Measurements from ENCODE around the gene LAMA2. TPM values are rescaled to one million over a fixed set of nuclear protein-coding genes. Genes with fewer than 3 reads are reported as not detected.

Gene LAMA2
- total RNA-seq, 4 donors from 2014 or later = 15.1 to 27.3 (median 25.0) TPM

GRCh38 chr6:129508477-129509145 lies 625.7 kb downstream of the LAMA2 start:
- Histone ChIP-seq H3K9me3 (no peaks in the 10 kb centered on the region), H3K27ac (peak overlapping the region; percentile 24), H3K27me3 (no peaks in the 10 kb centered on the region), H3K4me1 (peaks cover 15% of the 10 kb centered on the region), H3K36me3 (peaks cover 5% of the 10 kb centered on the region), H3K4me3 (no peak overlapping the region)
- WGBS = 64% methylated on average over 4 of the region's 4 CpGs
- DNase-seq (ENCODE audit: low spot score in 2 of 2) = no peak
- no peak for TF ChIP-seq EP300 (IDR thresholded peaks at IDR 0.05)
- TF ChIP-seq, protein P1, sequence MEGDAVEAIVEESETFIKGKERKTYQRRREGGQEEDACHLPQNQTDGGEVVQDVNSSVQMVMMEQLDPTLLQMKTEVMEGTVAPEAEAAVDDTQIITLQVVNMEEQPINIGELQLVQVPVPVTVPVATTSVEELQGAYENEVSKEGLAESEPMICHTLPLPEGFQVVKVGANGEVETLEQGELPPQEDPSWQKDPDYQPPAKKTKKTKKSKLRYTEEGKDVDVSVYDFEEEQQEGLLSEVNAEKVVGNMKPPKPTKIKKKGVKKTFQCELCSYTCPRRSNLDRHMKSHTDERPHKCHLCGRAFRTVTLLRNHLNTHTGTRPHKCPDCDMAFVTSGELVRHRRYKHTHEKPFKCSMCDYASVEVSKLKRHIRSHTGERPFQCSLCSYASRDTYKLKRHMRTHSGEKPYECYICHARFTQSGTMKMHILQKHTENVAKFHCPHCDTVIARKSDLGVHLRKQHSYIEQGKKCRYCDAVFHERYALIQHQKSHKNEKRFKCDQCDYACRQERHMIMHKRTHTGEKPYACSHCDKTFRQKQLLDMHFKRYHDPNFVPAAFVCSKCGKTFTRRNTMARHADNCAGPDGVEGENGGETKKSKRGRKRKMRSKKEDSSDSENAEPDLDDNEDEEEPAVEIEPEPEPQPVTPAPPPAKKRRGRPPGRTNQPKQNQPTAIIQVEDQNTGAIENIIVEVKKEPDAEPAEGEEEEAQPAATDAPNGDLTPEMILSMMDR (IDR thresholded peaks at IDR 0.05) = no peak

GRCh38 chr6:129510950-129511349 lies 628.0 kb downstream of the LAMA2 start:
- Histone ChIP-seq H3K27me3 (no peaks in the 10 kb centered on the region), H3K27ac (no peak overlapping the region), H3K4me3 (no peak overlapping the region), H3K4me1 (peaks cover 15% of the 10 kb centered on the region), H3K36me3 (peaks cover 3% of the 10 kb centered on the region), H3K9me3 (no peaks in the 10 kb centered on the region)
- TF ChIP-seq POLR2A (IDR thresholded peaks at IDR 0.05) = no peak
- TF ChIP-seq POLR2AphosphoS5 (IDR thresholded peaks at IDR 0.05) = no peak
- TF ChIP-seq EP300 (IDR thresholded peaks at IDR 0.05) = no peak
- TF ChIP-seq, protein P1 (IDR thresholded peaks at IDR 0.05) = no peak
- WGBS = 77% methylated on average over 2 of the region's 2 CpGs
- no peak for DNase-seq (ENCODE audit: low spot score in 2 of 2)

DNA sequence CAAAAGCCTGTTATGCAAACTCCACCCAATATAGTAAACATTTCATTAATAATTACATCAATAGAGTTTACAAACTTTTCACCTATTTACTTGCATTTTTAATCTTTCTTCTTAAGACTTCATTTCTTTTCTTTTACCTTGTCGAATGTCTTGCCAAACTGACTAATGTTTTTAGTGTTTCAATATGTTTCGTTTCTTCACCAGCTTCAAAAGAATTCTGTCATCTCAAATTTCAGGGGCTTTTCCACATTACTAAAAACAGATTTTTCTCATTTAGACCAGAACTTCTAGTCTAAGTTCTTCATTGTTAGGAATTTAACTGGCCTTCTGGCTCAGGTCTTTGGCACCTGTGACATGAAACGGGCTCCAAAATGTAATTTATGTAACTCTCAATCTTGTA lies 630.5 kb downstream of the LAMA2 start:
- TF ChIP-seq POLR2AphosphoS5 (IDR thresholded peaks at IDR 0.05) (no peak), POLR2A (IDR thresholded peaks at IDR 0.05) (no peak), EP300 (IDR thresholded peaks at IDR 0.05) (no peak)
- TF ChIP-seq, protein P1 (IDR thresholded peaks at IDR 0.05) = no peak
- H3K4me1 ChIP-seq = peaks cover under 1% of the 10 kb centered on the region
- no peaks in the 10 kb centered on the region for H3K9me3 ChIP-seq
- no peaks in the 10 kb centered on the region for H3K36me3 ChIP-seq
- WGBS = 63% methylated on average over 3 of the region's 3 CpGs
- H3K4me3 ChIP-seq = no peak overlapping the region
- no peak overlapping the region for H3K27ac ChIP-seq
- no peaks in the 10 kb centered on the region for H3K27me3 ChIP-seq
- DNase-seq (ENCODE audit: low spot score in 2 of 2) = no peak

- Histone ChIP-seq H3K36me3 (no peaks in the 10 kb centered on the region), H3K27ac (no peak overlapping the region), H3K27me3 (no peaks in the 10 kb centered on the region), H3K4me1 (no peaks in the 10 kb centered on the region), H3K4me3 (no peak overlapping the region), H3K9me3 (no peaks in the 10 kb centered on the region)
- 92% methylated on average over 2 of the region's 2 CpGs for WGBS
- TF ChIP-seq POLR2AphosphoS5 (IDR thresholded peaks at IDR 0.05) = no peak
- no peak for TF ChIP-seq EP300 (IDR thresholded peaks at IDR 0.05)
- TF ChIP-seq, protein P1 (IDR thresholded peaks at IDR 0.05) = no peak
- DNase-seq (ENCODE audit: low spot score in 2 of 2) = no peak
Measured at GRCh38 chr6:129515004-129515403, 632.1 kb downstream of the LAMA2 start.

- Histone ChIP-seq H3K9me3 (no peaks in the 10 kb centered on the region), H3K4me3 (no peak overlapping the region), H3K36me3 (no peaks in the 10 kb centered on the region), H3K27ac (no peak overlapping the region), H3K27me3 (no peaks in the 10 kb centered on the region), H3K4me1 (no peaks in the 10 kb centered on the region)
- WGBS = 64% methylated on average over 3 of the region's 3 CpGs
- DNase-seq (ENCODE audit: low spot score in 2 of 2) = no peak
- TF ChIP-seq, protein P1 (IDR thresholded peaks at IDR 0.05) = no peak
- no peak for TF ChIP-seq EP300 (IDR thresholded peaks at IDR 0.05)
- TF ChIP-seq POLR2A (IDR thresholded peaks at IDR 0.05) = no peak
- TF ChIP-seq POLR2AphosphoS5 (IDR thresholded peaks at IDR 0.05) = no peak
Measured at GRCh38 chr6:129516005-129516404, 633.1 kb downstream of the LAMA2 start.

Measured in suprapubic skin (tissue), 4 donors.